Measurements from ENCODE around the gene WSCD2.

The WSCD2 gene

GRCh38 chr12:108119126-108119973, 9.7 kb upstream of the WSCD2 start:
- TF ChIP-seq CTCF (IDR thresholded peaks at IDR 0.05; ENCODE audit: extremely low read depth, insufficient read depth, missing control alignments) = no peak
- in situ Hi-C loops (cut with MboI; ENCODE audit: low pct_unique_long_range_greater_than_20kb, low sequenced_read_pairs, unreplicated experiment) = no loop called here
- DNase-seq (ENCODE audit: low spot score) = peak; percentile 59

- no peak for DNase-seq (ENCODE audit: low spot score)
- TF ChIP-seq CTCF (IDR thresholded peaks at IDR 0.05; ENCODE audit: extremely low read depth, insufficient read depth, missing control alignments) = no peak
- in situ Hi-C loops (cut with MboI; ENCODE audit: low pct_unique_long_range_greater_than_20kb, low sequenced_read_pairs, unreplicated experiment) = no loop called here
These were observed 8.9 kb upstream of the WSCD2 start for GRCh38 chr12:108119974-108120862.

- in situ Hi-C loops (cut with MboI; ENCODE audit: low pct_unique_long_range_greater_than_20kb, low sequenced_read_pairs, unreplicated experiment) = no loop called here
- TF ChIP-seq CTCF (IDR thresholded peaks at IDR 0.05; ENCODE audit: extremely low read depth, insufficient read depth, missing control alignments) = no peak
- no peak for DNase-seq (ENCODE audit: low spot score)
These were observed 8.3 kb upstream of the WSCD2 start for GRCh38 chr12:108120863-108121165.

- in situ Hi-C loops (cut with MboI; ENCODE audit: low pct_unique_long_range_greater_than_20kb, low sequenced_read_pairs, unreplicated experiment) = no loop called here
- TF ChIP-seq CTCF (IDR thresholded peaks at IDR 0.05; ENCODE audit: extremely low read depth, insufficient read depth, missing control alignments) = no peak
- no peak for DNase-seq (ENCODE audit: low spot score)
These were observed 7.8 kb upstream of the WSCD2 start for GRCh38 chr12:108121320-108121719.

- DNase-seq (ENCODE audit: low spot score) = no peak
- in situ Hi-C loops (cut with MboI; ENCODE audit: low pct_unique_long_range_greater_than_20kb, low sequenced_read_pairs, unreplicated experiment) = no loop called here
- no peak for TF ChIP-seq CTCF (IDR thresholded peaks at IDR 0.05; ENCODE audit: extremely low read depth, insufficient read depth, missing control alignments)
These were observed 7.2 kb upstream of the WSCD2 start for GRCh38 chr12:108121728-108122471.

- TF ChIP-seq CTCF (IDR thresholded peaks at IDR 0.05; ENCODE audit: extremely low read depth, insufficient read depth, missing control alignments) = no peak
- in situ Hi-C loops (cut with MboI; ENCODE audit: low pct_unique_long_range_greater_than_20kb, low sequenced_read_pairs, unreplicated experiment) = no loop called here
- no peak for DNase-seq (ENCODE audit: low spot score)
These were observed 6.4 kb upstream of the WSCD2 start for GRCh38 chr12:108122644-108123043.
